SJSA1 (cell line): ENCODE measurements around the gene ZAR1. TPM values are rescaled to one million over a fixed set of nuclear protein-coding genes. Genes with fewer than 3 reads are reported as not detected.

Experiments used
- total RNA-seq: library from RNA; depleted of rRNA; stranded (reverse); fragments of >200 nt; shearing (Covaris generic); gene quantifications from 2 replicates; pipeline ENCODE4 v1.2.3, GENCODE V29; 2014; rRNA removed

The ZAR1 gene
- total RNA-seq, 1 experiment from 2014 or later = not detected

Other genes with a start within 250 kb of the ZAR1 start
- 0.05 and 0.25 TPM in 2 replicates for gene TEC, start 220.4 kb upstream of the ZAR1 start, total RNA-seq
- gene SLAIN2, start 148.7 kb upstream of the ZAR1 start, total RNA-seq = 9.0 and 40.1 TPM in 2 replicates
- not detected in 2 replicates for gene SLC10A4, start 6.9 kb upstream of the ZAR1 start, total RNA-seq